GM04503 (cell line): ENCODE results near the gene SLCO2B1.

Experiments used
- DNase-seq: peaks from one replicate; pipeline ENCODE4 v3.0.0-alpha.2; 2012; ENCODE audit warnings: low read depth

Gene SLCO2B1

DNA sequence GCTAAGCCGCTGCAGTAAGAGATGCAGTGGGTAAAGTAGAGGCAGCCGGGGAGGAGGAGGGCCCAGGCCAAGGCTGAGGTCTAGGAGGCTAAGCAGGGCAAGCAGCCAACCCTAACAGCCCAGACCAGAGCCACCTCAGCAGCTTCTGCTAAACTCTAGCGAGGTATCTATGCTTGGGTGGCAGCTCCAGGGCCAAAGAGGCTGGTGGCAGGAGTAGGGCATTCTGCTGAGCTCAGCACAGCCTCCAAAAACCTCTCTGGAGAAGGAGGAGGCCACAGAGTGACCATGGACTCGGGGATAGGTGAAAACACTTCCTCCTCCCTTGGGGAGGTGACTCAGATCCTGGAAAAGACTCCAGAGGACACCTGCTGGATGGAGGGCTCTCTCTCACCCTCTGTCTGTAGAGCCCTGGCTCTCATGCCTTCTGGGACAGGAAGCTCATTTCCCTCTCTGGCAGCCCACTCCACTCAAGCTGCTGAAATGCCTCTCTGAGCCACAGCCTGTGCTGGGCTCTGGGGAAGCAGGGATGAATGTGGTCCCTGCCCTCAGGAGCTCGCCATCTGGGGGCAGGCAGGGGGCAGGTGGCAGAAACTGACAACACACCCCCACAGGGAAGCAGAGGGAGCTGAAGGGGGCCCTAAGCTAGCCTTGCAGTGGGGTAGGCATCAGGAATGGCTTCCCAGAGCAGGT lies 73.2 kb downstream of the SLCO2B1 start:
- no peak for DNase-seq

DNA sequence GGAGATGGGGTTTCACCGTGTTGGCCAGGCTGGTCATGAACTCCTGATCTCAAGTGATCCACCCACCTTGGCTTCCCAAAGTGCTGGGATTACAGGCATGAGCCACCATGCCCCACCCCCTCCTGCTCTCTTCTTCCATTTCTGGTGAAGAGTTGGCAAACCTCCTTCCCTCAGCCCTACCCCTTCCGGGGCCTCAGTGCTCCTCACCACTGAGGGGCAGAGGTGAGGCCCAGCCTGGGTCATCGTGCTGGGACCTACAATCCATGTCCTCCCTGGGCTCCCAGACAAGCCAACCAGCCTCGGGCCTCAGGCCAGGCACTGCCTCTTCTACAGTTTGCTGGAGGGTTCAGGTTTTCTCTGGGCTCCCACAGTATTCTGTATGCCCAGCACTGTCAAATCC lies 74.9 kb downstream of the SLCO2B1 start:
- DNase-seq: no peak

DNA sequence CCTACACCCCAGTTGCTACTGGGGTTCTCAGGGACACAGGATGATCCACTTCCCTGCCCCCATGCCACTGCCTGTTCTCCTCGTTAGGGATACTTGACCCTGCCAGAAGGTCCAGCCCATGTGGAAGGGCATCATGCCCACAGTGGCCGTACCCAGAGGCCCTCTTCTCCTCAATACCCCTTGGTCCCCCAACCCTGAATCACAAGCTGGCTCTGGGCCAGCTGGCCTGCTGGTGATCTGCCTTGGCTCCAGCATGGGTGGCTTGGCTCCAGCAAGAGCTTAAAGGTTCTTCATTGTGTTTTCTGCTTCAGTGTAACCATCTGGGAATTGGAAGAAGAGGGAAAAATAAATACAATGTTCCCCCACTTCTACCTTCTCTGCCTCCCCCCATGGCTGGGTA lies 78.6 kb downstream of the SLCO2B1 start:
- no peak for DNase-seq

DNA sequence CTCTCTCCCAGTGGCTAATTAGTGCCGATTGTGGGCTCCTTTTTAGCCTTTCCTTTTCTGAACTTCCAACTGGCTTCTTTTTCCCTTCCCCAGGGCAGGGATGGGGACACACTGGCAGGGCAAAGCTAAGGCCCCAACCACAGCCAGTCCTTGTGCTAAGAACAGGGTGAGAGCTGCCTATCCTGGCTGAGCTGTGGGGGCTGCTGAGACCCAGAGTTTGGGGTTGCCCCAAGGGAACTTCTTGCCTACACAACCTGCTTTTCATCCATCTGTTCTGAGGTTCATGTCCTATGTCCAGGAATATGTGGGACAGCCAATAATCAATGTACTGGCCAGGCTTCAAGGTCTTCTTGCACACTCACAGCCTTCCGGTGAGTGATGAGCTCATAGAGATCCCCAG lies 79.7 kb downstream of the SLCO2B1 start:
- DNase-seq: no peak

DNA sequence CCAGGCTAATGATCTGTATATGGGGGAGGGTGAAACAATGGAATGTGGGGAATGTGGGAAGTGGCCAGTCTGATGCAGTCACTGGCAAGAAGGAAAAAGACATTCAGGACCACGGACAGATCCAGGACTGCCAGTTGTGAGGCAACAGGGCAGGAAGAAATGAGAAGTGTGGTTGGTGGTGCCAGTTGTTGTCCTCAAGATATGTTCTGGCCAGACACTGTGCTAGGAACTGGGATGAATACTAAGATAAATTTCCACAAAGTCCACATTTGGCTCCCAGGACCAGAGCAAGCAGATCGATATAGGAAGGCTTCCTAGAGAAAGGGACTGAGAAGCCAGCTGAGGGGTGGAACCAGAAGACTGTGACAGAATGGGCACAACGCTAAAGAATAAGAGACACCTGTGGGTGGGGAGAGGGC lies 82.9 kb downstream of the SLCO2B1 start:
- DNase-seq: no peak

DNA sequence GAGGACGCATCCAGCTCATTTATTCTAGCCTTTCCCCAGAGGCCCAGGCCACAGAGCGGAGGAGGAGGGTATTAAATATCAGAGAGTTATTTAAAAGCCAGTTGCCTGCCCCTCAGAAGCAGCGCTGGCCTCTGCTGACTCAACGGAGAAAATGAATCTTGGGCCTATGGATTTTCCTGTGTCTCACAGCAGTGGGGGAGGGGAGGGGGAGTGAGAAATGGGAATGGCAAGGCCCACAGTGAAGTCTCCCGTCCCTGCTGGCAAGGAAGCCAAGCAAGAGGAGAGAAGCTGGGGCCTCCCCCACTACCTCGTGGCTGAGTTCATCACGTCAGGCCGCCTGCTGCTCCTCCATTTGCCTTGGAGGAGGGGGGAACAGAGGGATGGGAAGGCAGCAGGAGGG lies 85.2 kb downstream of the SLCO2B1 start:
- DNase-seq: no peak

DNA sequence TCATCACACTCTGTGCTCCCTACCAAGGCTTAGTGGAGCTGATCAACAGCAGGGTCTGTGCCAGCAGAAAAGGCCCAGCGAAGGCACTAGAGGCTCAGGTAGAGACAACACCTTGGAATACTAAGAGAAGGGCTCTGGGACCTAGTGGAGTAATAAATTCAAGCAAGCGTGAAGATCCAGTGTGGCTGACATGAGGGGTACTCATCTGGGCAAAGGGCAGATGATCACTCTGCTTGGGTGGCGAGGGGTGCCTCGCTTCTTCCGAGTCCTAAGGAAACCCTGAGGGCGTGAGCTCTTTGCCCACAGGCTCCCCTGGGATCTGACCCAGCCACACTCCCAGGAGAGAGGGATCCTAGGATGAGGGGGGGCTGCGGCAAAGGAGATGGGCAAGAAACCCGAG lies 86.1 kb downstream of the SLCO2B1 start:
- no peak for DNase-seq

DNA sequence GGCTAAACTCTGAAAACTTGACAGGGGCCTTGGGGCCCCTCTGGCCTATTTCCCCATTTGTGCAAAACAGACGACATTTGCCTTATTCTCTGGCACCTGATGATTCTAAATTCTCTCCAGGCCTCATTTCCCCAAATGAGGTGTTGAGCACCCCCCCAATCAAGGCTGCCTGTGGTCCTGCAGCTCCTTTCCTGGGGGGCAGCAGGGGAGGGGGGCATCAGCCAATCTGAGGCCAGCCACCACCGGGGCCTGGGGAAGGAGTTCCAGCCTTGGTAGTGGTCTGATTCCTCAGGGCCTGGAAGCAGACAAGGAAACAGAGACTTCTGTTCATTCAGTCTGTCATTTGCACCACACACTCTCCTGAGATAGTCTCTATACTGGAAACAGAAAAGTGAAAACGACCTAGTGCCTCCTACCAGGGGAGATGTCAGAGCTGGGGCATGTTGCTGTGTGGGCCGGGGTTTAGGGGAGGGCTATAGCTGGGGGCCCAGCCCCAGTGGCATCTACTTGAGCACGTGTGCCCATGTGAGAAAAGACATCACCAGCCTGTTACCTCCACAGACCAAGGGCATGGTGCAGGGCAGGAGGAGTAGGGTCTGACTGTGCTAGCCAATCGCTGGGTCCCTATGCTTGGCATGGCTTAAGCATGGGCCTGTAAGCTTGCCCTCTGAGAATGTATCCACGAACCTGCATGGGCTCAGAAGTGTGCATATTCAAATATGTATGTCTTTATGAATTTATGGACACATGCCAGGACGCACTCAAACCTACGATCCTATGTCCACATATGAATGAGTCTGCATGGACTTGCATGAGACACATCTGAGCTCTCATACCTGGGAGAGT lies 87.9 kb downstream of the SLCO2B1 start:
- DNase-seq: no peak

DNA sequence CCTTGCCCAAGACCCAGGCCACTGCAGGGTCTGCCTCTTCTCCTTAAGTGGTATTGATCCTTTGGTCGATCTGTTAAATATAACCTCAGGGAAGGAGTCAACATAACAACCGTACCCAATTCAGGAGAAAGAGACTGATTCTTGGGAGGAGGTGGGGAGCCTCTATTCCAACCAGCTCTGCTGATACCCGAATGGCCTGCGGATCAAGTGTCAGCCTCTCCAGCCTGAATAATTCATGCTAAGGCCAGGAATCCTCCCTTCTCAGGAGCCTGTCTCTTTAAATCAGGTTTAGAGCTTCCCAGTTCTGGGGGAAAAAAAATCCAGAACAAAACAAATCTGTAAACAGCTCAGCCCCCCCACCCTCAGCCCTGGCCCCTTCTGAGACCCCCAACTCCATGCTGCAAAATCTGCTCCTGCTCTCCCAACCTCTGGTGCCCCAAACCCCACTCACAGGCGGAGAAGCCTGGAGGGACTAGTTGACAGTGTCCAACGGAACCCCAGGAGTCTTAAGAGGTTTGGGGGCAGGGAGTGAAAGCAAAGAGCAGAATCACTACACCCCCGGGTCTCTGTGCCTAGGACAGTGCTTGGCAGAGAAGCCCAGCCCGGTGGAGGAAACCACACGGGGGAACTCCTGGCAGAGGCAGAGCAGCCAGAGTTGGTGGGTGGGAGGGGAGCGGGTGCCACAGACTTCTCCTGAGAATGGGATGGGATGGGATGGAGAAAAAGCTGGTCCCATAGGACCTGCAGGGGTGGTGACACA lies 88.8 kb downstream of the SLCO2B1 start:
- DNase-seq: no peak

DNA sequence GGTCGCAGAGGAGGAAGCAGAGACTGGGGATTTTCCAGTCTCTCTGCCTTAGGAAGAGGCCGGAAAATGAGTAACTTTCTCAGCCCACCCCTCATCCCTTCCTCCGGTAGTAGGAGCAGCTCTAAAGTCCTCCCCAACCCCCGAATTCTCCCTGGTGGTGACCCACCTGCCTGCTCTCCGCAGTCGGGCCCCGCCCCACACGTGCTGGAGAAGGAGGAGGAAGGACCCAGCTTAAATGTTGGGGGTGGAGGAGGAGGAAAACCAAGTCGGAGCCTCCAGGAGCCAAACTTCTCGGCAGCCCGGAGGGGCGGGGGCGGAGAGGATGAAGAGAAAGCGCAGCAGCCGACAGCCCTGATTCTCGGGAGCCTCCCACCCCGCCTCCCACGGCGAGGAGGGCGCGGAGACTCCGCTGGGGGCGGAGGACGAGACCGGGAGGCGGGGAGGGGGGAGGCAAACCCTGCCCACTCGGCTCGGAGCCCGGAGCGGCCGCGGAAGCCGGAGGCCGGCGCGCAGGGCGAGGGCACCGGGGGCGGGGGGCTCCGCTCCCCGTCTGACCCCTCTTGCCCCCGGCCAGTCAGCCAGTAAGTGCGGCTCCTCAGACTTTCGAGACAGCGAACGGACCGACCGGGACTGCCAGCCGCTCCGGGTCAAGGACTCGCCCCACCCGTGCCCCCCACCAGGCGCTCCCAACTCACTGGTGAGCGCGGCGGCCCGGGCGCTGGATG lies 89.6 kb downstream of the SLCO2B1 start, which contains the start of gene TPBGL:
Gene TPBGL (plus strand): TSS at position 464 of the 725 bp plus-strand sequence. CDS start 276 bp downstream, outside the sequence.
- DNase-seq: no peak

DNA sequence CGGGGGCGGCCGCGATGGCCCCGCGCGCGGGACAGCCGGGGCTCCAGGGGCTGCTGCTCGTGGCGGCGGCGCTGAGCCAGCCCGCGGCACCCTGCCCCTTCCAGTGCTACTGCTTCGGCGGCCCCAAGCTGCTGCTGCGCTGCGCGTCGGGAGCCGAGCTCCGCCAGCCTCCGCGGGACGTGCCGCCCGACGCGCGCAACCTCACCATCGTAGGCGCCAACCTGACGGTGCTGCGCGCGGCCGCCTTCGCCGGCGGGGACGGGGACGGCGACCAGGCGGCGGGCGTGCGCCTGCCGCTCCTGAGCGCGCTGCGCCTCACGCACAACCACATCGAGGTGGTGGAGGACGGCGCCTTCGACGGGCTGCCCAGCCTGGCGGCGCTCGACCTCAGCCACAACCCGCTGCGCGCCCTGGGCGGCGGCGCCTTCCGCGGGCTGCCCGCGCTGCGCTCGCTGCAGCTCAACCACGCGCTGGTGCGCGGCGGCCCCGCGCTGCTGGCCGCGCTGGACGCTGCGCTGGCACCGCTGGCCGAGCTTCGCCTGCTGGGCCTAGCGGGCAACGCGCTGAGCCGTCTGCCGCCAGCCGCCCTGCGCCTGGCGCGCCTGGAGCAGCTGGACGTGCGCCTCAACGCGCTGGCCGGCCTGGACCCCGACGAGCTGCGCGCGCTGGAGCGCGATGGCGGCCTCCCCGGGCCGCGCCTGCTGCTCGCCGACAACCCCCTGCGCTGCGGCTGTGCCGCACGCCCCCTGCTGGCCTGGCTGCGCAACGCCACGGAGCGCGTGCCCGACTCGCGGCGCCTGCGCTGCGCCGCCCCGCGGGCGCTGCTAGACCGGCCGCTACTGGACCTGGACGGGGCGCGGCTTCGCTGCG lies 90.4 kb downstream of the SLCO2B1 start:
- no peak for DNase-seq

DNA sequence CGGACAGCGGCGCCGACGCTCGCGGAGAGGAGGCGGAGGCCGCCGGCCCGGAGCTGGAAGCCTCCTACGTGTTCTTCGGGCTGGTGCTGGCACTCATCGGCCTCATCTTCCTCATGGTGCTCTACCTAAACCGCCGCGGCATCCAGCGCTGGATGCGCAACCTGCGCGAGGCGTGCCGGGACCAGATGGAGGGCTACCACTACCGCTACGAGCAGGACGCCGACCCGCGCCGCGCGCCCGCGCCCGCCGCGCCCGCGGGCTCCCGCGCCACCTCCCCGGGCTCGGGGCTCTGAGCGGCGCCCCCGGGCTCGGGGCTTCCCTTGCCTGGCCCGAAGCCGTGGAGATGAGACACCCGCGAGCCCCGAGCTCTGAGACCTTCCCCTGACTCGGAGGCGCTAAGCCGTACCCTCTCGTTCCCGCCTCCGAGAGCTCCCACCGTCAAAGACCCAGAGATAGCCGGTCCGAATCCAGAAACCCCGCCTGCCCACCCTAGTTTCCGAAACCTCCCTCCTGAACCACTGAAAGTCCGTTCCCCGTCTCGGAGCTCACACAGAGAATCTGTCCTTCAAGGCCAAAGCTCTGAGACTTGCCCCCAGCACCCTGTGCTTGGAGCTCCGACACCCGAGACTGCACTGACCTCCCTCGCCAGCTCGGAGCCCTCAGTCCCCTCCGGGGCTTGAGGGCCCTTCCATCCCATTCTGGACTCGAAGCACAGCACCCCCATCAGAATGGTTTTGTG lies 91.2 kb downstream of the SLCO2B1 start:
- no peak for DNase-seq

DNA sequence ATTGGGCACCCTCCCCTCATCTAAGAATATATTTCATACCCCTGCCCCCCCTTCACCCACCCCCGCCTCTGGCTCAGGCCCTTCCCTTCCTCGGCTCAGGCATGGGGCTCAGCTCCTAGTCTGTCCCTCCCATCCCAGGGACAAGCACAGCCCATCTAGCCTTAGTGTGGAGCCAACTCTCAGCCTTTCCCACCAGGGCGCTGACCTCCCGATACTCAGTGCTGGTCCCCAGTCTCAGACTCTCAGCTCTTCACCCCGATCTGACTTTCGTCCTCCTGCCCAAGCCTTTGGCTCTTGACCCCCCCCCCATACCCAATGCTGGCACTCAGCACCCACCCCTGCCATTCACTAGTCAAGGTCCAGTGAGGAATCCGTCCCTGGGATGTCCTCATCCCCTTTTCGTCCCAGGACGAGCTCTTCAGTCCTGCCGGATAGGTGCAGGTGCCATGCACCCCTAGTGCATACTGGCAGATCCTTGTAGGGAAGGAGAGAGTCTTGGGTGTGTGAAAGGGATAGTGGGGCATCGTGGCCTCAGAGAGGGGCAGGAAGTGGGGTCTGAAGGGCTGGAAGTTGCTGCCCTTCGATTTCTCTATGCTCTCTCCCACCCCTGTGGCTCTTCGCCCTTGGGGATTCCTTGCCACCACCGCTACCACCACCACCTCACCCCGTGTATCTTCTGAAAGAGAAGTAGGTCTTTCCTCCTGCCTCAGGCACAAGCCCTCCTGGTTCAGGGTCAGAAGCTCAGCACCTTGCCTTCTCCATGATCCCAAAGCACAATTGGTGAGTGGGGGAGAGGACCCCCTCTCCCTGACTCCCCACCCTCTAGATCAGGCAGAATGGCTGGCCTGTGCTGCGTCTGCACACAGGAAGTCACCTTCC lies 92.1 kb downstream of the SLCO2B1 start:
- no peak for DNase-seq

DNA sequence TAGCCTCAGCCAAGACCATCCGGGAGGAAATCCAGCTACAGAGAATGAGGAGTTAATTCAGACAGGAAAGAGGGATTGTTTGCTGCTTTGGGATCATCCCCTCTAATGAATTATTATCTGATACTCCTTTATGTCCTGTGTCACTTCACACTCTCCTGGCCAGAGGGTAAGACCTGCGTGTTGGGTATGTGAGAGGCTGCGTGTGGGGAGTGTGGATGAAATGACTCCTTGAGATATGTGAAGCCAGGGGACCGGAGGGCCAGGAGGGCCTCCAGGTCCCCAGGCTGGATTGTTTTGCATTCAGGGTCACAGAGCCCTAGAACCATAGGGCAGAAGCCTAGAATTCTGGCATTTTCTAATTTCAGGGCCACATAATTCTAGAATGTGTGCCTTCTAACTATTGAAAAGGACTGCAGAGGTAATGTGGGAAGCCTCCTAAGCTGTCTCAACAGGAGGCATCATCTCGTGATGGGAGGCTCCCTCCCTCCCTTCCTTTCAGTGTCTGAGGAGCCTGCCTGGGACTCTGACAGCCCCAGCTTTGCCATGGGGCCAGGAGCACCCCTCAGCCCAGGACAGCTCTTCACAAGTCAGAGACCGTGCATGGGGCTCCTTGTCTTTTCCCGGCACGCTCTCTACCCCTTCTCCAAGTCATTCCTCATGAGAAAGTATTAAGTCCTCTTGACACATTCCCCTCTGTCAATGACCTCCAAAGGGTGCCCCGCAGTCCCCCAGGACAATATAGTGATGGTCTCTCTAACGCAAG lies 93.3 kb downstream of the SLCO2B1 start:
- no peak for DNase-seq

DNA sequence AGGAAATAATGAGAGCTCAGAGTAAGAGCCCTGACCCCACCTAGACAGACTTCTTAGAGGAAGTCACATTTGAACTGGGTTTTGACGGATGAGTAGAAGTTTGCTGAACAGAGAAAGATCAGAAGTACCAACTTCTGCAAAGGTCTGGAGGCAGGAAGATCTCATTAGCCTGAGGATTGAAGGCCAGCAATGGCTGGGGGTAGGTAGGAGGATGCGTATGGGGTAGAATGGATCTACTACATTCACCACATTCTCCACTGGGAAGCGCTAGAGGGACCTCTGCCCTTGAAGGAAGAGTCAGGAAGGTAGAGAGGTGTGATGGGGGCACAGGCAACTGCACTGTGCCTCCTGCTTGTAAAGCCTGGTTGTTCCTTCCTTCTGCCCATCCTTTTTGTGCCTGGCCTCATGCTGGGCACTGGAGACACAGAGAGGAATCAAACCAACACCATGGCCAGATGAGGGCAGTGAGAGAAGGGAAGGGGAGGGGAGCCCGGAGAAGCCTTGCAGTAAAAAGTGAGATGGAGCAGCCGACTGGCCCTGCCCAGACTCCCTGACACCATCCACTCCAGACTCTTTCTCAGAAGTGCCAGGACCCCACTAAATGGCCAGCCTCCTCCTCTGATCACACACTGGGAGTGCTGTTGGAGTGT lies 94.6 kb downstream of the SLCO2B1 start:
- no peak for DNase-seq

DNA sequence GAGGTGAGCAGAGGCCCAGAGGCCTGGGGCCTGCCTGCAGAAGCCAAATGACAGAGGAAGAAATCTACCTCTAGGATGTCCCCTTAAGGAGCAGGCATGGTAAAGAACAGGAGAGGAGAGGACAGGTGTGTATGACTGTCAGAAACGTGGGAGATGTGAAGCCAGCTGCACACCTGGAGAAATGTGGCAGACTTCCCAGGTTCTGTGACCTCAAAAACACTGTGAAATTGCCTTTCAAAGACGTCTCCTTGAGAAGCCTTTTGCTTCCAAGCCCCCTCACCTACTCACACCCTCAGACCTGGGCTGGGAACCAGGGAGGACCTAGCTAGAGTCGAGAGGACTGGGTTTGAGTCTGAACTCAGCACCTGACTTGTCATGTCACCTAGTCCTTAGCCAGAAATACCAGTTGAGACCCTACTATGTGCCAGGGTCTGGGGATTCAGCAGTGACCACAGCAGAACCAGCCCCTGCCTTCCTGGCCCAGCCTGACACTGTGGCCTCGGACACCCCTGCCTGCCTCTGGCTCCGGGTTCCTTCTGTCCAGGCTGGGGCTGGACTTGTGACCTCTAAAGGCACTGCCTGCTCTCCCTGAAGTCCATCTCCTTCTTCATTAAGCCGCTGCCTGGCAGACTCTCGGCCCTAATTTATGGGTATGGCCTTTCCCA lies 95.2 kb downstream of the SLCO2B1 start:
- DNase-seq: no peak

DNA sequence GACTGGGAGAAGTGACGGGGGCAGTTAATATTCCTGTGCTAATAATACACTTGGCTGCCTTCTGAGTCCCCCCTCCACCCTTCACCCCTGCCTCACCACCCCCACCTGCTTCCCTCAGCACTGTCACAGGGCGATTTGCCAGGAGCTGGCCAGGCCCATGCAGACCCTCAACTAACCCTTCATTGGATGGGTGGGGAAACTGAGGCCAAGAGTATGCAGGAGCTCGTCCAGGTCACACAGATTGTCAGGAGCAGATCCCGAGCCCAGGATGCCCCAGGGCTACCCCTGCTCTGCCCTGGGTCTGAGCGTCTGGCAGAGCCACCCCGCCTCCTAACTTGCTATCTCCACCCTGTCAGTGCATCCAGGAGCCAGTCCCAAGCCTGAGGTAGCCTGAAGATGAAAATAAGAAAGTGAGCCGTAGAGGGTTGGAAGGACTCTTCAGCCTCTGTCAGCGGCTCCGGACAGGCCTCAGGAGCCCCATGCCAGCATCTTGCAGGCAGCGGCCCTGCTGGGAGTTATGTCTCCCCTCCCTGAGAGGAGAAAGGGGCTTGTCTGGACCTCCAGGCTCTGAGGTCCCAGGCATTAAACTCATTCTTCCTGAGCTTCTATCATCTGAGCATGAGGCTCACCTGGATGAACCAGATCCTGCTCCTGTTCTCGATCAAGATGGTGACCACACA lies 95.9 kb downstream of the SLCO2B1 start:
- DNase-seq: no peak
